DMS53 treated with DMSO at 0.1 percent for 48 hours (cell line): ENCODE measurements around the gene CCDC28B.
A peak's percentile ranks its signal among the peaks of the same experiment; 100 is the strongest.
"Not testable (repeated sequence)": the region's sequence is repeated elsewhere in the genome, so short reads cannot be mapped to it uniquely, and the experiment has no call there.

ENCODE experiments used
- DNase-seq: peaks from one replicate; lab custom pipeline; 2025; ENCODE audit not compliant: unreplicated experiment; lab: John Stamatoyannopoulos, UW

Gene CCDC28B

GRCh38 chr1:32200226-32201010 is at the start of gene CCDC28B:
TSS of gene CCDC28B (plus strand) at chr1:32200595. CDS start at chr1:32201936, 1,341 bp downstream.
- DNase-seq, result peak; percentile 41

- DNase-seq, result no peak
Observed at GRCh38 chr1:32150847-32151246, 49.5 kb upstream of the CCDC28B start.

GRCh38 chr1:32151319-32151787 is 49.0 kb upstream of the CCDC28B start:
- DNase-seq, result no peak

GRCh38 chr1:32159189-32159588 is 41.2 kb upstream of the CCDC28B start:
- DNase-seq, result no peak

- no peak for DNase-seq
Observed at GRCh38 chr1:32163405-32163804, 37.0 kb upstream of the CCDC28B start.

GRCh38 chr1:32165633-32166032 is 34.8 kb upstream of the CCDC28B start:
- not testable (repeated sequence) for DNase-seq

- DNase-seq, result no peak
Observed at GRCh38 chr1:32170991-32171390, 29.4 kb upstream of the CCDC28B start.

- DNase-seq, result no peak
Observed at GRCh38 chr1:32172621-32173245, 27.7 kb upstream of the CCDC28B start.

GRCh38 chr1:32178380-32179192 is 21.8 kb upstream of the CCDC28B start:
- no peak for DNase-seq

- DNase-seq, result no peak
Observed at GRCh38 chr1:32179193-32179442, 21.3 kb upstream of the CCDC28B start.

GRCh38 chr1:32179443-32180185 is 20.8 kb upstream of the CCDC28B start, which contains the start of gene TXLNA:
TSS of gene TXLNA (plus strand) at chr1:32179675. CDS start at chr1:32180346, 671 bp downstream.
- DNase-seq, result peak; percentile 87

- DNase-seq, result no peak
Observed at GRCh38 chr1:32180186-32181060, 20.0 kb upstream of the CCDC28B start.

GRCh38 chr1:32181065-32181464 is 19.3 kb upstream of the CCDC28B start:
- DNase-seq, result no peak

- no peak for DNase-seq
Observed at GRCh38 chr1:32181563-32181962, 18.8 kb upstream of the CCDC28B start.

- no peak for DNase-seq
Observed at GRCh38 chr1:32182060-32182459, 18.3 kb upstream of the CCDC28B start.

GRCh38 chr1:32184650-32185049 is 15.7 kb upstream of the CCDC28B start:
- no peak for DNase-seq

GRCh38 chr1:32186077-32186476 is 14.3 kb upstream of the CCDC28B start:
- no peak for DNase-seq

GRCh38 chr1:32186491-32186890 is 13.9 kb upstream of the CCDC28B start:
- DNase-seq, result no peak

GRCh38 chr1:32187850-32188249 is 12.5 kb upstream of the CCDC28B start:
- DNase-seq, result no peak
